Measurements from ENCODE around the gene TLE6.

DNA sequence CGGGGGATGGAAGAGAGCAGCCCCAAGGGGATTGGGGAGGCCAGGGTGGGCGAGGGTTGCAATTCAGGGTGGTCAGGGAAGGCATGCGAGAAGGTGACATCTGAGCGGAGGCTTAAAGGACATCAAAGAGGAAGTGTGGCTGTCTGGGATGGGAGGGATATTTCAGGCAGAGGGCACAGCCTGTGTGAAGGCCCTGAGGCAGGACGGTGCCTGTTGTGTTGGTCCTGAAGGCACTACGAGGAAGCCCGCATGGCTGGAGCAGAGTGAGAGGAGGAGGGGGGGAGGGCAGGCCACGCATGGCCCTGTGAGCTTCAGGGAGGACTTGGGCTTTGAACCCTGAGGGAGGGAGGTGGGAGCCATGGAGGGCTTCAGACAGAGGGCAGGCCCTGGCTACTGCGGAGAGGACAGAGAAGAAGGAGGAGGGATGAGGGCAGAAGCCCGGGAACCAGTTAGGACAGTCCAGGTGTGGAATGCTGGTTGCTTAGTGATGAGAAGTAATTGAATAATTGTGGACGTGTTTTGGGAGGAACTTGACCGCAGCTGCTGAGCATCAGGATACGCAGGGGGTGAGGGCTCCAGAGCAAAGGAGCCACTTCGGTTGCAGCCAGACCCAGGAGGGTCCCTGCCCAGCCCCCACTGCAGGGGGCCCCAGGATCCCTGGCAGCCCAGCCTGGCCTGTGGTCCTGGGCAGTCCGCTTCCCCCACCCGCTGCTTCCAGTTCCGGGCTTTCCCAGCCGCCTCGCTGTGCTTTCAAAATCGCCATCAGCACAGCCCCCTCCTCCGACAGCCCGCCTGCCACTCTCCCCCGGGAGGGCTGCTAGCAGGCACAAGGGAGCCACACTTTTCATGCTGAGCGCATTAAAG lies 6.2 kb downstream of the TLE6 start:
- TF ChIP-seq, protein P1, sequence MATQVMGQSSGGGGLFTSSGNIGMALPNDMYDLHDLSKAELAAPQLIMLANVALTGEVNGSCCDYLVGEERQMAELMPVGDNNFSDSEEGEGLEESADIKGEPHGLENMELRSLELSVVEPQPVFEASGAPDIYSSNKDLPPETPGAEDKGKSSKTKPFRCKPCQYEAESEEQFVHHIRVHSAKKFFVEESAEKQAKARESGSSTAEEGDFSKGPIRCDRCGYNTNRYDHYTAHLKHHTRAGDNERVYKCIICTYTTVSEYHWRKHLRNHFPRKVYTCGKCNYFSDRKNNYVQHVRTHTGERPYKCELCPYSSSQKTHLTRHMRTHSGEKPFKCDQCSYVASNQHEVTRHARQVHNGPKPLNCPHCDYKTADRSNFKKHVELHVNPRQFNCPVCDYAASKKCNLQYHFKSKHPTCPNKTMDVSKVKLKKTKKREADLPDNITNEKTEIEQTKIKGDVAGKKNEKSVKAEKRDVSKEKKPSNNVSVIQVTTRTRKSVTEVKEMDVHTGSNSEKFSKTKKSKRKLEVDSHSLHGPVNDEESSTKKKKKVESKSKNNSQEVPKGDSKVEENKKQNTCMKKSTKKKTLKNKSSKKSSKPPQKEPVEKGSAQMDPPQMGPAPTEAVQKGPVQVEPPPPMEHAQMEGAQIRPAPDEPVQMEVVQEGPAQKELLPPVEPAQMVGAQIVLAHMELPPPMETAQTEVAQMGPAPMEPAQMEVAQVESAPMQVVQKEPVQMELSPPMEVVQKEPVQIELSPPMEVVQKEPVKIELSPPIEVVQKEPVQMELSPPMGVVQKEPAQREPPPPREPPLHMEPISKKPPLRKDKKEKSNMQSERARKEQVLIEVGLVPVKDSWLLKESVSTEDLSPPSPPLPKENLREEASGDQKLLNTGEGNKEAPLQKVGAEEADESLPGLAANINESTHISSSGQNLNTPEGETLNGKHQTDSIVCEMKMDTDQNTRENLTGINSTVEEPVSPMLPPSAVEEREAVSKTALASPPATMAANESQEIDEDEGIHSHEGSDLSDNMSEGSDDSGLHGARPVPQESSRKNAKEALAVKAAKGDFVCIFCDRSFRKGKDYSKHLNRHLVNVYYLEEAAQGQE (IDR thresholded peaks at IDR 0.05; ENCODE audit: insufficient replicate concordance, low read depth): no peak
- TF ChIP-seq, protein P2, sequence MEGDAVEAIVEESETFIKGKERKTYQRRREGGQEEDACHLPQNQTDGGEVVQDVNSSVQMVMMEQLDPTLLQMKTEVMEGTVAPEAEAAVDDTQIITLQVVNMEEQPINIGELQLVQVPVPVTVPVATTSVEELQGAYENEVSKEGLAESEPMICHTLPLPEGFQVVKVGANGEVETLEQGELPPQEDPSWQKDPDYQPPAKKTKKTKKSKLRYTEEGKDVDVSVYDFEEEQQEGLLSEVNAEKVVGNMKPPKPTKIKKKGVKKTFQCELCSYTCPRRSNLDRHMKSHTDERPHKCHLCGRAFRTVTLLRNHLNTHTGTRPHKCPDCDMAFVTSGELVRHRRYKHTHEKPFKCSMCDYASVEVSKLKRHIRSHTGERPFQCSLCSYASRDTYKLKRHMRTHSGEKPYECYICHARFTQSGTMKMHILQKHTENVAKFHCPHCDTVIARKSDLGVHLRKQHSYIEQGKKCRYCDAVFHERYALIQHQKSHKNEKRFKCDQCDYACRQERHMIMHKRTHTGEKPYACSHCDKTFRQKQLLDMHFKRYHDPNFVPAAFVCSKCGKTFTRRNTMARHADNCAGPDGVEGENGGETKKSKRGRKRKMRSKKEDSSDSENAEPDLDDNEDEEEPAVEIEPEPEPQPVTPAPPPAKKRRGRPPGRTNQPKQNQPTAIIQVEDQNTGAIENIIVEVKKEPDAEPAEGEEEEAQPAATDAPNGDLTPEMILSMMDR (IDR thresholded peaks at IDR 0.05; ENCODE audit: insufficient read depth, low read length): no peak
- TF ChIP-seq POLR2AphosphoS5 (IDR thresholded peaks at IDR 0.05; ENCODE audit: low read depth): no peak
